Astrocyte (in vitro differentiated cells and primary cell): ENCODE results near the gene CADM4. TPM values are rescaled to one million over a fixed set of nuclear protein-coding genes. Genes with fewer than 3 reads are reported as not detected.

Experiments used
- DNase-seq: peaks from one replicate; pipeline ENCODE4 v3.0.0-alpha.2; 2010; ENCODE audit warnings: low read depth
- FAIRE-seq: peaks from 2 replicates; lab custom pipeline; 2011; peaks lifted over from hg19 to GRCh38; lab: Jason Lieb, UNC
- H2AFZ ChIP-seq: 2 replicates; pipeline ENCODE4 v1.6.0; 2012; ENCODE audit warnings: low read depth, low read length, inconsistent platforms
- H3K27ac ChIP-seq: 2 replicates; pipeline ENCODE4 v1.5.1; 2011; ENCODE audit warnings: low read depth, low read length, inconsistent platforms
- H3K27me3 ChIP-seq: 2 replicates; pipeline ENCODE4 v1.6.0; 2011; ENCODE audit warnings: low read length, inconsistent platforms; ENCODE audit not compliant: insufficient read depth
- H3K36me3 ChIP-seq: 2 replicates; pipeline ENCODE4 v1.5.1; 2011; ENCODE audit warnings: low read length, inconsistent platforms; ENCODE audit not compliant: insufficient read depth
- H3K4me1 ChIP-seq: 2 replicates; pipeline ENCODE4 v1.5.1; 2011; ENCODE audit warnings: low read length, inconsistent platforms; ENCODE audit not compliant: insufficient read depth
- H3K4me2 ChIP-seq: 2 replicates; pipeline ENCODE4 v1.6.0; 2012; ENCODE audit warnings: low read length, inconsistent platforms
- H3K4me3 ChIP-seq: 2 replicates; pipeline ENCODE4 v1.5.1; 2011; ENCODE audit warnings: low read depth, mild to moderate bottlenecking, low read length, inconsistent platforms; ENCODE audit not compliant: insufficient read depth
- H3K79me2 ChIP-seq: 2 replicates; pipeline ENCODE4 v1.6.0; 2012; ENCODE audit warnings: mild to moderate bottlenecking, low read length, inconsistent platforms; ENCODE audit not compliant: insufficient read depth
- H3K9ac ChIP-seq: 2 replicates; pipeline ENCODE4 v1.6.0; 2012; ENCODE audit warnings: mild to moderate bottlenecking, low read length, inconsistent platforms
- H3K9me3 ChIP-seq: 2 replicates; pipeline ENCODE4 v1.5.1; 2012; ENCODE audit warnings: low read depth, mild to moderate bottlenecking, low read length, inconsistent platforms; ENCODE audit not compliant: insufficient read depth
- H4K20me1 ChIP-seq: 2 replicates; pipeline ENCODE4 v1.6.0; 2012; ENCODE audit warnings: low read length, inconsistent platforms; ENCODE audit not compliant: insufficient read depth
- H3K27ac Mint-ChIP-seq: one replicate; pipeline ENCODE4 v1.8.0; 2021; ENCODE audit warnings: mild to moderate bottlenecking, mixed read lengths; ENCODE audit not compliant: unreplicated experiment
- H3K27me3 Mint-ChIP-seq: one replicate; pipeline ENCODE4 v1.8.0; 2021; ENCODE audit warnings: low read depth, mixed read lengths; ENCODE audit not compliant: unreplicated experiment
- H3K36me3 Mint-ChIP-seq: one replicate; pipeline ENCODE4 v1.8.0; 2021; ENCODE audit warnings: low read depth, mixed read lengths; ENCODE audit not compliant: unreplicated experiment
- H3K4me1 Mint-ChIP-seq: one replicate; pipeline ENCODE4 v1.8.0; 2021; ENCODE audit warnings: low read depth, mixed read lengths; ENCODE audit not compliant: unreplicated experiment
- H3K4me3 Mint-ChIP-seq: one replicate; pipeline ENCODE4 v1.8.0; 2021; ENCODE audit warnings: mild to moderate bottlenecking, moderate library complexity, mixed read lengths; ENCODE audit not compliant: unreplicated experiment
- H3K9me3 Mint-ChIP-seq: one replicate; pipeline ENCODE4 v1.8.0; 2021; ENCODE audit warnings: mild to moderate bottlenecking, mixed read lengths; ENCODE audit not compliant: unreplicated experiment
- CTCF ChIP-seq: IDR thresholded peaks from 2 replicates; pipeline ENCODE4 v1.5.1; 2011; ENCODE audit warnings: low read depth, mild to moderate bottlenecking, inconsistent platforms, low read length, moderate library complexity; ENCODE audit not compliant: insufficient read depth
- EZH2 ChIP-seq: IDR thresholded peaks from 2 replicates; pipeline ENCODE4 v1.6.1; 2012; ENCODE audit warnings: mild to moderate bottlenecking, low read length, inconsistent platforms; ENCODE audit not compliant: insufficient read depth
- total RNA-seq: library from RNA; stranded (reverse); gene quantifications from 2 replicates; pipeline ENCODE4 v1.2.1, GENCODE V29; 2021

CADM4 gene
- total RNA-seq, 1 donor from 2014 or later = 52.1 TPM

DNA sequence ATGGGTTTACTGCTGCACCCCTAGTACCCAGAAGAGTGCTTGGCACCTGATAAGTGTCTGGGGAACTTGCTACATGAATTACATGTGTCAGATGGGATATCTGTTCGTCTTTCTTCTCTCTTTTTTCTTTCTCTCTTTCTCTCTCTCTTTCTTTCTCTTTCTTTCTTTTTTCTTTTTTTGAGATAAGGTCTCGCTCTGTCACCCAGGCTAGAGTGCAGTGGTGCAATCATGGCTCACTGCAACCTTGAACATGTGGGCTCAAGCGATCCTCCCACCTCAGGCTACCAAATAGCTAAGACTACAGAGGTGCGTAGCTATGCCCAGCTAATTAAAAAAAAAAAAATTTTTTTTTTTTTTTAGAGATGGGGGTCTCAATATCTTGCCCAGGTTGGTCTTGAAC lies 6.1 kb downstream of the CADM4 start:
- Histone ChIP-seq H2AFZ (no peak overlapping the region), H3K27me3 (peaks cover 5% of the 10 kb centered on the region), H3K27ac (no peak overlapping the region), H3K4me1 (peaks cover 20% of the 10 kb centered on the region), H3K9me3 (no peaks in the 10 kb centered on the region), H4K20me1 (peaks cover 2% of the 10 kb centered on the region), H3K79me2 (no peaks in the 10 kb centered on the region), H3K4me3 (no peak overlapping the region), H3K9ac (no peak overlapping the region), H3K4me2 (no peak overlapping the region), H3K36me3 (no peaks in the 10 kb centered on the region)
- Mint-ChIP-seq H3K36me3 (peaks cover 3% of the 10 kb centered on the region), H3K27me3 (no peaks in the 10 kb centered on the region), H3K27ac (no peak overlapping the region), H3K9me3 (no peaks in the 10 kb centered on the region), H3K4me3 (no peak overlapping the region), H3K4me1 (peaks cover 7% of the 10 kb centered on the region)
- DNase-seq (no peak), FAIRE-seq (no peak)
- TF ChIP-seq EZH2 (no peak), CTCF (no peak)

DNA sequence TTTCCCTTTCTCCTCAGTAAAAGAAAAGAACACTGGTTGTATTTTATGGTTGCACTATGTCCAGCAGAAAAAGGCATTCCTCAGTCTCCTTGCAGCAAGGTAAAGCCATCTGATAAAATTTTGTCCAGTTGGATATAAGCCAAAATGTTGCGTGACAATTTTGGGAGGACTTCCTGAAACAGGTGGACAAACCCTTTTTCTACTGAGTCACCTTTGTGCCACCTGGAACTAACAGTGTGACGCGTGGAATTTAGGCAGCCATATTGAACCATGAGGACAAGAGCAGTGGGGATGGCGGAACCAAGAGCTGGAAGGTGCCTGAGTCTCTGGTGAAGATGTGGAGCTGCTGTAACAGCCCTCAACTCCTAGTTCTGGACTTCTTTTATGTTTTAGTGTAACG lies 8.2 kb downstream of the CADM4 start:
- TF ChIP-seq CTCF (no peak), EZH2 (no peak)
- H3K27me3 Mint-ChIP-seq = no peaks in the 10 kb centered on the region
- H3K36me3 Mint-ChIP-seq = peaks cover 3% of the 10 kb centered on the region
- Histone ChIP-seq H3K4me3 (no peak overlapping the region), H3K9me3 (no peaks in the 10 kb centered on the region), H3K27ac (no peak overlapping the region), H2AFZ (no peak overlapping the region), H3K36me3 (no peaks in the 10 kb centered on the region), H3K4me1 (peaks cover 20% of the 10 kb centered on the region), H3K27me3 (no peaks in the 10 kb centered on the region), H3K9ac (no peak overlapping the region), H4K20me1 (no peaks in the 10 kb centered on the region), H3K79me2 (no peaks in the 10 kb centered on the region), H3K4me2 (no peak overlapping the region)
- H3K9me3 Mint-ChIP-seq = no peaks in the 10 kb centered on the region
- DNase-seq (no peak), FAIRE-seq (no peak)
- H3K27ac Mint-ChIP-seq = no peak overlapping the region
- H3K4me1 Mint-ChIP-seq = peaks cover 7% of the 10 kb centered on the region
- H3K4me3 Mint-ChIP-seq = no peak overlapping the region

- H3K27ac Mint-ChIP-seq = no peak overlapping the region
- no peak overlapping the region for H3K4me3 ChIP-seq
- TF ChIP-seq CTCF (no peak), EZH2 (no peak)
- H3K79me2 ChIP-seq = no peaks in the 10 kb centered on the region
- no peaks in the 10 kb centered on the region for H3K4me1 Mint-ChIP-seq
- no peaks in the 10 kb centered on the region for H3K9me3 ChIP-seq
- H3K9ac ChIP-seq = no peak overlapping the region
- no peaks in the 10 kb centered on the region for H3K27me3 ChIP-seq
- H3K36me3 Mint-ChIP-seq = peaks cover 3% of the 10 kb centered on the region
- no peaks in the 10 kb centered on the region for H3K9me3 Mint-ChIP-seq
- H3K4me1 ChIP-seq = no peaks in the 10 kb centered on the region
- no peak overlapping the region for H3K4me3 Mint-ChIP-seq
- H3K27ac ChIP-seq = no peak overlapping the region
- DNase-seq (no peak), FAIRE-seq (no peak)
- H3K4me2 ChIP-seq = no peak overlapping the region
- H3K27me3 Mint-ChIP-seq = no peaks in the 10 kb centered on the region
- no peak overlapping the region for H2AFZ ChIP-seq
- H4K20me1 ChIP-seq = no peaks in the 10 kb centered on the region
- no peaks in the 10 kb centered on the region for H3K36me3 ChIP-seq
These were observed 10.9 kb downstream of the CADM4 start for GRCh38 chr19:43628646-43629326.
